Measurements from ENCODE around the gene PLCB1.
"Not testable (repeated sequence)": the region's sequence is repeated elsewhere in the genome, so short reads cannot be mapped to it uniquely, and the experiment has no call there.

Gene PLCB1

DNA sequence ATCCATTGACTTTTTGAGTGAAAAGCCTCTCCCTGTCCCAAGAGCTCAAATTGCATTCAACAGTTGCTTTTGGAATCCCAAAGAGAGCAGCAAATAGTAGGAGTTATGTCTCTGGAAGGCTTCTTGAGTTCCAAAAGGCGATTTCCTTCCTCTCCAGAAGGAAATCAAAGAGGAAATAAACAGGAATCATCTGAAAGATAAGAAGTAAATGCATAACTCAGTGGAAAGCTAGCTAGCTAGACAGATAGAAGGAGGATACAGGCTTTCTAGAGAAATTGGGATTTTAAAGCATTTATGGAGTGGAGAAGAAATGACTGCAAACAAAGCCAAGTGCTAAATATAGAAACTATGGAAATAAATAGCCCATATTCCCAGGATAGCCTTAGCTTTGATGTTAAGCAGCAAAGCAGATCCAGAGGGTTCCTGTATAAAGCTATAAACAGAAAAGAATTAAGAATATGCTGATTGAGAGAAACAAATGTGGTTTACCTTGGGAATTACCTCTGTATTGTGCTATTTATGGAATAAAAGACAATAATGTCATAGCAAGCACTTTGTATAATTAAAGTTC, 214.7 kb downstream of the PLCB1 start:
- no peak for DNase-seq

DNA sequence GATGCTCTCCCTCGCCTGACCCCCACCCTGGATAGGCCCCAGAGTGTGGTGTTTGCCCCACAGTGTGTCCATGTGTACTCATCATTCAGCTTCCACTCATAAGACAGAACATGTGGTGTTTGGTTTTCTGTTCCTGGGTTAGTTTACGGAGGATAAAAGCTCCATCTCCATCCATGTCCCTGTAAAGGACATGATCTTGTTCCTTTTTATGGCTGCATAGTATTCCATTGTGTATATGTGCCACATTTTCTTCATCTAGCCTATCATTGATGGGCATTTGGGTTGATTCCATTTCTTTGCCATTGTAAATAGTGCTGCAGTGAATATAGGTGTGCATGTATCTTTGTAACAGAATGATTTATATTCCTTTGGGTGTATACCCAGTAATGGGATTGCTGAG, 218.2 kb downstream of the PLCB1 start:
- not testable (repeated sequence) for DNase-seq

DNA sequence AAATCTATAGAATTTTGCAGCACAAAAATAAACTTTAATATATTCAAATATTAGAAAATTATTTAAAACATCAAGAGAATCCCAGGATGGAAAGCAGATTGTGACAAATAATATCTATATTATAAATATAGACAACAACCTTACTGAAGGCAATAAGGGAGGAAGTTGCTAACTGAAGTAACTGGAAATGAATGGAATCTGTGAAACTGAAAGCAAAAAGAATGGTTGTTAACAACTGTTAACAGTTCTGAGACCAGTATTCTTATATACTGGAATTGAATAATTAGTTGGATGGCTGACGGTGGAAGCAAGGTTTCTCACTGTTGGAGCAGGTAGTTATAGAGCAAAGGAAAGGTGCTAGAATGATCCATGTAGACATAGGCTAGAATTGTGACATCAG, 220.4 kb downstream of the PLCB1 start:
- DNase-seq: no peak

DNA sequence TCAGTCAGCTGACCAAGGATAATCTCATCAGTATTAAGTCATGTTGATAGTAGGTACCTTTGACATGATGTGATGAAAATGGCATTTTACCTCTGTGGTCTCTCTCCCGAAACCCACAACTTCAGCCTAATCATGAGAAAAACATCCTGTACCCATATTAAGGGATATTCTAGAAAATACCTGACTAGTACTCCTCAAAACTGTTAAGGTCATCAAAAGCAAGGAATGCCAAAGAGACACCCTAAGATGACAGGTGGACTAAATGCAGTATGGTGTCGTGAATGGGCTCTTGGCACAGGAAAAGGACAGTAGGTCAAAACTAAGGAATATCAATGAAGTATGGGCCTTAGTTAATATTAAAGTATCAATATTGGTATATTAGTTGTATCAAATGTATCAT, 221.4 kb downstream of the PLCB1 start:
- DNase-seq: no peak

DNA sequence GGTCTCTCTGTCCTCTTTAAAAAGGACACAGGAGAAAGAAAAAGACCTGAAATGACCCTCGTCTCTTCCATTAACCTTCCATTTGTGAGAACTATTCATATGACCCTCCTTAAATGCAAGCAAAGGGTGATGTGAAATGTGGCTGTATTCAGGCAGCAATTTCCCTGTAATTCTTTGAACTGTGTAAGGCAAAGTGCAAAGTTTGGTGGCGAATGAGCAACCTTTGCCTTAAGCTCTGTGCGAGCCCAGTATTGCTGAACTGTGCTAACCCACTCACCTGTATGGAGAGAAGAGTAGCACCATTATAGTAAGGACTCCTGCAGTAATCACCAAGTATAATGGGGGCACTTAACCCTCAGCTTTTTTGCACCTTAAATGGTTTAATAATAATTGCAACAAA, 223.4 kb downstream of the PLCB1 start:
- DNase-seq: no peak

DNA sequence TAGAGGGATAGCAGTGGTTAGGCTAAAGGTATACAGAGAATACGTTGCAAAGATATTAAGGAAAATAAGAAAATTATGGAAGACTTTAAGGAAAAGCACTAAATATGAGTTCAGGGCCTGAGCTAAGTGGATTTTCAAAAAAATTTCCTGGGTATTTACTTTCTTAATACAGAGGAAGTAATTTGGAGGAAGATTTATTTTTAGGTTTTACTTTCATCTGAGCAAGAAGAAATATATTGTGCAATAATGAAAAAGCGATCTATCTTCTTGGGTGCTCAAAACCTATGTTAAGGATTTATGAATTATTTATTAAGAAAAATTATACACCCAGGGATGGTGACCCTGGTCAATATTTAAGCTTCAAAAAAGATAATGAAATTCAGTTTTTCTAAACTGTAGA, 224.7 kb downstream of the PLCB1 start:
- no peak for DNase-seq

DNA sequence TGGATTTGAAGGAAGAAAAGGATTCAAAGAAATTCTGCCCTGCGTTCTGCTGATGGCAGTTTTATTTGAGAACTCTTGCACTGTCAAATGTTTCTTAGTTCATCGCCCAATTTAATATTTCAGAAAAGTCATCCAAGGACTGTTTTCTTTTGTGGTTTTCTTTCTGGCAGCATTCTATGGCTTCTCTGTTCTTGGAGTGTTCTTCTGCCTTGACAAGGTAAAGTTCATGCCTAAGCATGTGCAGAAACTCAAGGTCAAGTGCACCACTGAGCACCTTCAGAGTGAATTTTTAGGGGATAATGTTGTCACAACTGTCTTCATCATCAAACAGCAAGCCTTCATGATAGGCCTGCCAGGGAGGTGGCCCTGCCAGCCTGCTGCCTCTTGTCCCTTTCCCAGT, 225.6 kb downstream of the PLCB1 start:
- no peak for DNase-seq

DNA sequence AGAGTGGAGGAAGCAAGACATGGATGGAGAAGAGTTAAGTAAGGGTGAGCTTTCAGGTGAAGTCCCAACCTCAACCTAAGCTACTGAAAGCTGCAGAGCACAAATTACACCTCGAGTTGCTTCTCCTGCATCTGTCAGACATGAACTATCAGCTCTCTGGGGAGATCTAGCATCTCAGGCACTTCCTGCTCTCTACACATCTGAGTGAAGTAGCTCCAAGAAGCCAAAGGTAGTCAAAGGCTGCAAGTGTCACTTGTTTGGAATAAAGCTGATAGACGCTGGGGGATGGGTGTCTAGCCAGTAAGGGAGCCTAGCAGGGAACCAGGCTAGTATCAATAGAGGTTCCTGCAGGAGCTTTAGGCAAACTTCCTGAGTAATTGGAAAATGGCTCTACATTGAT, 228.0 kb downstream of the PLCB1 start:
- DNase-seq: peak; percentile 9

DNA sequence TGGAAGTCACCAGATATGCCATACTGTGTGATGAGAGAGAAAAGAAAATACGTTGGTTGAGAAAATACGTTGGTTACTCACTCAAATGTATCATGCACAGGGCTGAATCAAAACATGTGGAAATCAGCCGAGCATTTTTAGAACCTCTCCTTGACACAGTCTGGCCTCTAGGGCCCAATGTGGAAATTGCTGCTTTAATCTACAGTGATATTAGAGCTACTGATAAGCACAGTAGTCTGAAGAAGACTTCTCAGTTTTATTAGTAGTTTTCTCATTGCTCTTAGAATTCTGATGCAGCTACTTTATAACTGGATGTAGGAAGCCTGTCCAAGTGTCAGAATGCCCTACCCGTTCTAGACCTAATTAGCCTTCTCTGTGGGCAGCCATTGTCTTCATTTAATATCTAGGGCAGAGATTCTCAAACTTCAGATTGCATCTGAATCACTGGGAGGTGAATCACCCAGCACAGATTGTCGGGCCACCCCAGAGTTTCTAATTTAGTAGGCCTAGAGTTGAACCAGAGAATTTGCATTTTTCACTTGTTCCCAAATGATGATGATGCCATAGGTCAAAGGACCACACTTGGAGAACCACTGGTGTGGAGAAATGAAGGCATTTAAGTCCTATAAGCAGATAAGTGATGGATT, 229.1 kb downstream of the PLCB1 start:
- DNase-seq: peak; percentile 46

DNA sequence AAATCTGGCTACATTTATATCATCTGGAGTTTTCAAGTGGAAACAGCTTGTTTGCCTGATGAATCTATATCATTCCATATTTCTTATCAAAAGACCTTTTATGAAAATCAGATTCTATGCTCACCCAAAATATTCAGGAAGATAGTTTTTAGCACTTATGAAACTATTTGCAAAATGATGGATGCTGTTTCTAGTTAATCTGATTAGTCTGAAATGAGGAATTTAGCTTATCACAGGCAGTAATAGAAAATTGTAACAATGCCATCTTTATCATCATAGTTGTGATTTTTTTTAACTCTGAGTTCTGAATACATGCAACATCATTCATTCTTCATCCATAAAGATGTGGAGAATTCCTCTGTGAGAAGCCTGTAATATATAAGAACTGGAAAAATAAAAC, 229.7 kb downstream of the PLCB1 start:
- no peak for DNase-seq

DNA sequence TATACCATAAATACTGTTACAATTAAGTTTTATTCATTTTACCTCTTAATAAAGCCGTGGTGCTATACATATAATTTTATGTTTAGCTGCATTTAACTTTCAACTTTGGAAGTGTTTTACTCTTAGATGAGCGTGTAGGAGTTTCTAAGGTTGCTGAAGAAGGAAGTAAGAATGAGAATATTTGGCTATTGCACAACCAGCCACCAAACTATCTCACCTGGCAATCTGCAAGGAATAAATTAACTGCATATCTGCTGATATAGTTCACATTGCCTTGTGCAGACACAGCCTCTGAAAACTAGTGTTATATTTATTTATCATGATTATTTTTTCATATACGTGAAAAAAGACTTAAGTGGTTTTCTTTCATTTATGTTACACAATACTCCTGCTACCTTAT, 230.4 kb downstream of the PLCB1 start:
- no peak for DNase-seq

DNA sequence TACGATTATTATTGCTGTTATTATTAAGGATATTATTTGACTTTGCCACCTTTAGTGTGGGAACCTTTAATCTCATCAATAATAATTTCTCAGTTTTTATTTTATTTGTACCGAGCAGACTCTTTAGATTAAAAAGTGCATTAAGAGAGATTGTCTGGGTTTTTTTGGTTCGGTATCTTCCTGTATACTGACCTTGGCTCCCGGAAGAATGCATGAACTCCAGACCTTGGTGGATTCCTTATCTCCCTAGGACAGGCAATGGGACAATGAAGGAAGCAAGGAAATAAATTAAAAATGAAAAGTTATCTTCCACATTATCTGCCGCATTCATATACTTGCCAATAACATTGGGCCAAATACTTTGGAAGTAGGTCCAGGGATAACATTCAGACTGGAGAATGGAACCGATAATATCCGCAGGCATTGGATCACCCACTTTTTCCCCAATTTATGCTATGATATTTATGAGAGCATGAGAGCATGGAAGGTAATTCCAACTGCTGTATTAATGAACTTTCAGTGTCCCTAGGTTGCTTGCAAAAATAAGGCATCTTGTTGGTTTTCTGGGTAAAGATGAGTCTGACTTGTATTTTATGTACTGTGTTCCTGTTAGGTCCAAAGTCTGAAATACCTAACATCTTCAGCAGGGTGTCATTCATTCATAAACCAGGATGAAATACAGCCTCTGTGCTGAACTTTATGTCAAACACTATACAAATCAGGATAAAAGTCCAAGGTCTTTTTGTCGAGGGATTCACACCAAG, 232.1 kb downstream of the PLCB1 start:
- no peak for DNase-seq

DNA sequence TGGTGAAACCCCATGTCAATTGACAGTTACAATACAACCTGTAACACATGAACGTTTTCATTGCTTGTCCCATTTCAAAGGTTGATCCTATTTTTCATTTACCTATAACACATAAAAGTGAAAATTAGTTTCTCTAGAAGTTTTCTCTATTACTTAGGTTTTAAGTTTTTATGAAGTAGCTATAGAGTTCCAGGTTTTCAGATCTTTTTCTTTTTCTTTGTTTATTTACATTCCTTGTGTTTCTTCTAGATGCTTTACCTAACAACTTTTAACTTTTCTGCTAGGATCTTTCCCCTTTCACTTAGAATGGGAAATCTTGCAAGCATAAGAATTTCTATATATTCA, 232.6 kb downstream of the PLCB1 start:
- no peak for DNase-seq

DNA sequence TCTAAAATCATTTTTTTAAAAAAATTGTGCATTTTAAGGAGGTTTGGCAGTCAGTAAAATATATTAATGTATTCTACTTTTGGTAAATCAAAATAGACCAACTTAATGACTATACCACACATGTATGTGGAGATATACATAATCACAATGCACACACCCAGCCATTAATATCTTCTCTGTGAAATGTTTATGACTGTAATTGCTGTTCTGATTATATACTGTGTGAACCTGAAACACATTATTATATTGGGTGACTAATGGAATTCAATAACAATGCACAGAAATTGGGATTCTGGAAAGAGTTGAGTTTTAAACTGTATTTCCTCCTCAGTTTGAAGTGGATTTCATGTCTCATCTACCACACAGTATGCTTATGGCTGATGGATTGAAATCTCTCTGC, 233.6 kb downstream of the PLCB1 start:
- DNase-seq: no peak

DNA sequence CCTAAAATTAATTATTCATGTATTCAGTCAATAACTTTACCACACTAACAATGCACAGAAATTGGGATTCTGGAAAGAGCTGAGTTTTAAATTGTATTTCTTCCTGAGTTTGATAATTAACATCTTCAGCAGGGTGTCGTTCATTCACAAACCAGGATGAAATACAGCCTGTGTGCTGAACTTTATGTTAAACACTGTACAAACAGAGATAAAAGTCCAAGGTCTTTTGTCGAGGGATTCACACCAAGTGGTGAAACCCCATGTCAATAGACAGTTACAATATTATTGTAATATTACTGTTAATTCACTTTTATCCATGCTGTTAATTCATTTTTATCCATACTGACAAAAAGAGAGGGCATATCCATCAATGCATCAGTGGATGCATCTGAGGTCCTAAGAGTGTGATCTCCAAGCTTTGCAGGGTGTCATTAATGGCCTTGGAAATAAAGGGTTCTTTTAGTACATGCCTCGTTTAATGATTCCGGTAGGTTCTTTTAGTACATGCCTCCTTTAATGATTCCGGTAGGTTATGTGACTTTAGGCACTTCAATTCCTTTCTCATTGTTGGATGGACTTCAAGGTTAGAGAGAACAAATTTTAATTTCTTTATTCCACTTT, 234.3 kb downstream of the PLCB1 start:
- no peak for DNase-seq

DNA sequence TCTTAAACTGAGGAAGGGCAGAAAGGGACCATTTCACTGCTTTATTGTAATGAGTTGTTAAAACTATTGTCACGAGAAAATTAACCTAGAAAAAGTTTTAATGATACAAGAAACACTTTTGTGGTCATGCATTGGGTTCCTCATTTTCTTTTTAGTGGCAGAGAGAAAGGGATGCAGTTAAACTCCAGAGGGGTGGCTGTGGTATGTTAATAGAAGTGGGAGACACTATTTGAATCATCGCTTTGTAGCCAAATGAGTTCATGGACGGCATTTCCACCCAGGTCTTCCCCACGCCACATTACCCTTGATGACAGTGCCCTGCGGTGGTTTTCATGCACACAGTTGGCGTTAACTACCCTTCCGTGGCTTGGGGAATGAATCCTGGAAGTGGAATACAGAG, 235.6 kb downstream of the PLCB1 start:
- no peak for DNase-seq

DNA sequence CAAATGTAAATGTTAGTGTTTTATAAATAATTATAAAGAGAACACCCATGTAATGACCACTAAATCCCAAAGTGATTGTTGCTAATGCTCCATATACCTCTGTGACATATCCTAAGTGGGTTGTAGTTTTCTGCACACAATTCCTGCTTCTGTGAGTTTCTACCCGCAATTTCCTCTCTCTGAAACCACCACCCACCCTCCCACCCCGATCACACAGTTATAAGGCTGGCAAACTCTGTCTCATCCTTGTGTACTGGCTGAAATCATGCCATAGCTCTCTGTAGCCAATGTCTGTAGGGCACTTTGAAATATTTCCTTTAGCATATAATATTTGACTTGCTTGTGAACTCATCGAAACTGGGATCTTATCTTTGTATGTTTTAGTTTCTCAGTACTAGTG, 236.6 kb downstream of the PLCB1 start:
- DNase-seq: no peak

DNA sequence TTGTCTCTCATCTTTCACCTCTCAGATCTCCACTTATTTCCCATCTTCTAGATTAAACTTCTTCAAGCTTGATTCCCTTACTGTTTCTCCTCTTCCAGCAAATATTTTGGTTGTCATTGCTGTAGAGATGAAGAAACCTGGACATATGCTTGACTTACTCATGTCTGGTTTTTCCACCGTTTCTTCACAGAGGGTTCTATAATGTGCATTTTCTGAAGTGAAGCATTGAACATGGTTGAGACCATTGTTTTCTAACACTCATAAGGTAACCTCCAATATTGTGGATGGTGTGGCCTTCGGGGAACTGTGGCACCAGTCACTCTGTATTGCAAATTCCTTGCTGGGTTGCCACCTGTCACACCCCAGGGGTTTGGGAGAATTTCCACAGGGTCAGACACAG, 237.2 kb downstream of the PLCB1 start:
- DNase-seq: no peak

DNA sequence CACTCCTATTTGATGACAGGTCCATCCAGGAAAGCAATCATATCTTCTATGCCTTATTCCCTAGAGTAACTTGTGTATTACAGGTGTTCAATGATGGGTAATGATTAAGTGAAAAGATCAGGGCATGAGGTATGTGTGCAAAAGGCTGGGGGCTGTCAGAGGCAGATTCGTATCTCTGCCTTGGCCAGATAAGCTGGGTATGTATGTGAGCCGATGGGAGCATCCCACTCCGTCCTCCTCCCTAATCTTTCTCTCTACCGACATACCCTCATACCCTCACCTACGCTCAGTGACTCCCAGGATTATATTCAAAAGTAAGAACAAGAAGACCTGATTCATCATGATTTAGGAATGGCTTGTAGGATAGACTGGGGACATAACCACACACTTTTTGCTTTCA, 238.7 kb downstream of the PLCB1 start:
- no peak for DNase-seq

DNA sequence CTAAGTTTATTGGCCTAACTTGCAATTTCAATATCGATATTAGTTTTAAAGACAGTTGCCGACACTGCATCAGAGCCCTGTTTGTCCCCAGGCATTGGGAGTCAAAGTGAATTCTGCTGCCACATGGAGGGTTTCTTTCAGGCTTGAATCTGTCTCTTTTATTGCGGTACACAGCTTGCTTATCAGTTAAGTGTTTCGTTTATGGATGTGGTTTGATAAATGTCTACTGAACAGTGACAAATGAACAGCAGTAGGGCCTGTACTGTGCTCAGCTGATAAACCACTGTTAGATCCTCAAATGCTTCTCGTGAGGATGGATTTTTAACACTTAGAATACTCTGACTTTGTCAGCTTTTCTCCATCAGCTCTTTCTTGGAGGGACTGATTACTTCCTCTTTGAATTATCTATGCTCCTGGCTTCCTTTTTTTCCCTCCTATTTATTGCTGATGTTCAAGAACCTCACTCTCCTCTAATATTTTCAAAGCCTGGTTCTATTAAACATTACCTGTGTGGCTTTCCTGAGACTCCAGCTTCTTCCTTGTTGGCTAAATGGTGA, 240.8 kb downstream of the PLCB1 start:
- DNase-seq: no peak

DNA sequence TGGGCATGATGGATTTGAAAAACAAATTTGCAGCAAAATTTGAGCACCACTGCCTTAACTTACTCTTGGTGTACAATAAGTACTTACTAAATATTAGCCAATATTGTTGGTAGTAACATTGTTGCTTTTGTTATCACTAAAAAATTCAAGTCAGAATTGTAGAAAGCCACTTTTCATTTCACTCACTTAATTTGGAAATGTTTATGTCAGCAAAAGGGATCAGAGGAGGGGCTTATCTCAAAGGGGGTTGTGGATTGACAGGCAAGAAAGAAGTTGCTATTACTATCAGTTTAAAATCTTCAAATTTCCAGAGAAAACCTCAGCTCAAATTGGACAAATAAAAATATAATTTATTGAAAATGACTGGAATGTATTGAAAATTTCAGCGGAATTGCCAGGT, 241.5 kb downstream of the PLCB1 start:
- DNase-seq: no peak

DNA sequence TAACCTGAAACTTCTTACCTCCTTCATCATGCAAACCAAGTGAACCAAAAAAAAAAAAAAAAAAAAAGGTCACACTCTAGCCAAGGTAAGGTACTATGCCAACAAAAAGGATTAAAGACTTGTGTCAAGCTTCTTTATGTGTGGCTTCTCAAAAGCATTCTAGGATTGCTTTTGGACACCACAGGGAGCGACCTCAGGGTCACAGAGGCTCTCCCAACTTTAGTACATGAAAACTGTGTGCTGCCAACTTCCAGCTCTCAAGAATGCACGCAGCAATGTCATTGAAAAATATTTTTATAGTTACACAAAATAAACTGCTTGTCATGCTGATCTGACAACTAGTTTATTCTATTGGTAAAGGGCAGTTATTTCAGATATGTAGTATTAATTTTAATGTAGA, 243.8 kb downstream of the PLCB1 start:
- peak; percentile 40 for DNase-seq

DNA sequence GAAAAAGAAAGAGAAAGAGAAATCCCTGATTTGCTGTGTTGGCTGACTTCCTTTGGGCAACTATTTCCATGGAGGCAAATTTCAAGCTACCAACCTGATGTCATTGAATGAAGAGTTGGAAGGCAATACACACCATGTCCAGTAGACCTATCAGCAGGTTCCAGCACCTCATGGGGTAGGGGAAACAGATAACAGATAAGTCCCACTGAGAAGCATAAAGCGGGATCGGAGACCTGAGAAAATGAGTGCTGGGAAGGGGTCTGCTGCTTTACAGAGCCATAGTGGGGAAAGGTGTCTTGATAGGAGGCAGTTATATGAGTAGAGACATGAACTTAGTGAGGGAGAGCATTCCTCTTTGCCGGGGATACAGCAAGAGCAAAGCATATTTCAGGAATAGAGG, 244.9 kb downstream of the PLCB1 start:
- DNase-seq: no peak

DNA sequence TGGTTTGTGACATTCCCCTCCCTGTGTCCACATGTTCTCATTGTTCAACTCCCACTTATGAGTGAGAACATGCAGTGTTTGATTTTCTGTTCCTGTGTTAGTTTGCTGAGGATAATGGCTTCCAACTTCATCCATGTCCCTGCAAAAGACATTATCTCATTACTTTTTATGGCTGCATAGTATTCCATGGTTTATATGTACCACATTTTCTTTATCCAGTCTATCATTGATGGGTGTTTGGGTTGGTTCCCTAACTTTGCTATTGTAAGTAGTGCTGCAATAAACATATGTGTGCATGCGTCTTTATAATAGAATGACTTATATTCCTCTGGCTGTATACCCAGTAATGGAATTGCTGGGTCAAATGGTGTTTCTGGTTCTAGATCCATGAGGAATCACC, 247.1 kb downstream of the PLCB1 start:
- DNase-seq: not testable (repeated sequence)

All from fibroblast of upper back skin (primary cell).